Neutrophil (primary cell): ENCODE results near the gene HRCT1.
A peak's percentile ranks its signal among the peaks of the same experiment; 100 is the strongest.
"Not testable (repeated sequence)": the region's sequence is repeated elsewhere in the genome, so short reads cannot be mapped to it uniquely, and the experiment has no call there.

Source experiments
- H3K27ac ChIP-seq: fragments of 200-600 bp; sonication (generic); 2 replicates; pipeline ENCODE4 v1.5.1; 2016; ENCODE audit warnings: mild to moderate bottlenecking, moderate library complexity
- H3K27me3 ChIP-seq: fragments of 200-600 bp; sonication (generic); 2 replicates; pipeline ENCODE4 v1.6.0; 2016; ENCODE audit warnings: mild to moderate bottlenecking
- H3K36me3 ChIP-seq: fragments of 200-600 bp; sonication (generic); 2 replicates; pipeline ENCODE4 v1.5.1; 2017
- H3K4me1 ChIP-seq, 2 experiments: fragments of 200-600 bp in 1 of 2; sonication (generic) in 1 of 2; 1 replicate in 1 of 2; 2 replicates in 1 of 2; pipeline versions ENCODE4 v1.5.1 to v1.6.1; 2013 to 2016; ENCODE audit warnings: low read depth in 1 of 2, low read length in 1 of 2, mild to moderate bottlenecking in 1 of 2, moderate library complexity in 1 of 2; ENCODE audit not compliant: control insufficient read depth in 1 of 2, insufficient read depth in 1 of 2
- H3K4me3 ChIP-seq, 2 experiments: fragments of 200-600 bp in 1 of 2; sonication (generic) in 1 of 2; 1 replicate in 1 of 2; 2 replicates in 1 of 2; pipeline ENCODE4 v1.5.1; 2013 to 2016; ENCODE audit warnings: low read depth in 1 of 2, low read length in 1 of 2, mild to moderate bottlenecking in 1 of 2, moderate library complexity in 1 of 2
- H3K9me3 ChIP-seq: fragments of 200-600 bp; sonication (generic); 2 replicates; pipeline ENCODE4 v1.5.1; 2016
- CTCF ChIP-seq: fragments of 200-600 bp; sonication (generic); IDR thresholded peaks from 2 replicates; pipeline ENCODE4 v1.5.1; 2016; ENCODE audit warnings: antibody characterized with exemption

Gene HRCT1

DNA sequence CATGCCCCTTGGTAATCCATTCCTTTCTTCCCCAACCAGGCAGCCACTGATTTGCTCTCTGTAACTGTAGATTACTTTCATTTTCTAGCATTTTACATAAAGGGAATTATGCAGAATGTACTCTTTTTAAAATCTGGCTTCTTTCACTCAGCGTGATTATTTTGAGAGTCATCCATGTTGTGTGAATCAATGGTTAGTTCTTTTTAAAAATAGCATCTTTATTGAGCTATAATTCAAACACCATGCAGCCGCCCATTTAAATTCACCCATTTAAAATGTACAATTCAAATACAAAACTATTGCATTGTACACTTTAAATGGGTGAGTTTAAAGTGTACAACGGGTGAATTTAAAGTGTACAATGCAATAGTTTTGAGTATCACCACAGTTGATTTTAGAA is 33.5 kb upstream of the HRCT1 start:
- TF ChIP-seq CTCF = no peak
- Histone ChIP-seq H3K27me3 (peaks cover 92% of the 10 kb centered on the region), H3K36me3 (no peaks in the 10 kb centered on the region), H3K4me1 (no peaks in the 10 kb centered on the region), H3K27ac (no peak overlapping the region), H3K4me3 (no peak overlapping the region), H3K9me3 (no peaks in the 10 kb centered on the region)

DNA sequence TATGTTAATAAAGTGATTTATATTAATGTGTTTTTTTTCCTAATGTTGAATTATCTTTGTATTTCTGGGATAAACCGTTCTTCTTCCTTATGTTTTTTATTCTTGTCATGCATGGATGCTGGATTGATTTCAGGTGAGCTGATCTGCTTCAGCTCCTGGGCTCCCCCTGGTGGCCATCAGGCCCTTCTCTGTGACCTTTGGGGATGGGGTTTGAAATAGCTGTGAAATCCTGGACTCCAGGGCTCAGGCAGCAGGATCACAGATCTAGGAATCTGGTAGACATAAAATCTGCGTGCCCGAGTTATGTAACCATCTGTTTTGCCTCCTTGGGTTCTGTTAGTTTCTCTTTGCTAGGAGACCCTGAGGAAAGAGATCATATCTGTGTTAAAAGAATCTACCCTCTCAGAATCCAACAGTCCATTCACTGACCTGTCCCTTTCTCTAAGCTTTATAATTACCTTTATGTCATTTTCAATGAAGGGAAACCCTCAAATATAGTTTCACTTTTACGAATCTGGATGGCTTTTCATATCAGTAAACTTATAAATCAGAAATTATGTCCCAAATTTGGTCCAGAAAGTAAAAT is 23.6 kb upstream of the HRCT1 start:
- no peak overlapping the region for H3K27ac ChIP-seq
- TF ChIP-seq CTCF = peak; percentile 81
- H3K4me3 ChIP-seq = no peak overlapping the region
- no peaks in the 10 kb centered on the region for H3K4me1 ChIP-seq
- H3K36me3 ChIP-seq = no peaks in the 10 kb centered on the region
- H3K27me3 ChIP-seq = peaks cover 79% of the 10 kb centered on the region
- H3K9me3 ChIP-seq = no peaks in the 10 kb centered on the region

DNA sequence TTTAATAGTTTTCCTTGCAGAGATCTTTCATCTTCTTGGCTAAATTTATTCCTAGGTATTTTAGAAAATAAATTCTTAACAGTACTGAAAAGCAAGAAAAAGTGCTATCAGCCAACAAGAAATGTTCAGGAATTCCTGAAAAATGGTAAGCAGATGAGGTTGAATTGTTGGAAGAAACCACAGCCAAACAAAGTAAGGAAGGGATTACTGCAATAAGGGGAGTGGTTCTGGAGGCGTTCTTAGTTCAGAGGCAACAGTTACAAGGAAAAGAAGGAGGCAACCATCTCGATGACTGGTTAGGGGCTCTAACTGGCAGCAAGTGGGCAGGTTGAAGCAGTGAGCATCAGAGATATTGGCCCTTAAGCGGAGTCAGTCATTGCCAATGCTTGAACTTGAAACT is 23.0 kb upstream of the HRCT1 start:
- no peak overlapping the region for H3K27ac ChIP-seq
- no peaks in the 10 kb centered on the region for H3K36me3 ChIP-seq
- no peaks in the 10 kb centered on the region for H3K9me3 ChIP-seq
- peaks cover 72% of the 10 kb centered on the region for H3K27me3 ChIP-seq
- H3K4me3 ChIP-seq = no peak overlapping the region
- no peak for TF ChIP-seq CTCF
- H3K4me1 ChIP-seq = no peaks in the 10 kb centered on the region

DNA sequence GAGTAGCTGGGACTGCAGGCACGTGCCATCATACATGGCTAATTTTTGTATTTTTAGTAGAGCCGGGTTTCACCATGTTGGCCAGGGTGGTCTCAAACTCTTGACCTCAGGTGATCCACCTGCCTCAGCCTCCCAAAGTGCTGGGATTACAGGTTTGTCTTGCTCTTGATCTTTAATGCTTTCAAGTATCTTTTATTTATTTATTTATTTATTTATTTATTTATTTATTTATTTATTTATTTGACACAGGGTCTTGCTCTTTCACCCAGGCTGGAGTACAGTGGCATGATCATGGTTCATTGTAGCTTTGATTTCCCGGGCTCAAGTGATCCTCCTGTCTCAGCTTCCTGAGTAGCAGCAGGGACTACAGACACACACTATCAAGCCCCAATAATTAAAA is 21.1 kb upstream of the HRCT1 start:
- not testable (repeated sequence) for H3K36me3 ChIP-seq, H3K4me3 ChIP-seq, H3K27ac ChIP-seq, H3K9me3 ChIP-seq, H3K4me1 ChIP-seq
- H3K27me3 ChIP-seq = peaks cover 54% of the 10 kb centered on the region

GRCh38 chr9:35891646-35892045 is 14.4 kb upstream of the HRCT1 start:
- Histone ChIP-seq H3K36me3 (no peaks in the 10 kb centered on the region), H3K9me3 (no peaks in the 10 kb centered on the region), H3K4me3 (no peak overlapping the region), H3K27ac (no peak overlapping the region), H3K4me1 (no peaks in the 10 kb centered on the region), H3K27me3 (peaks cover 65% of the 10 kb centered on the region)
- no peak for TF ChIP-seq CTCF

DNA sequence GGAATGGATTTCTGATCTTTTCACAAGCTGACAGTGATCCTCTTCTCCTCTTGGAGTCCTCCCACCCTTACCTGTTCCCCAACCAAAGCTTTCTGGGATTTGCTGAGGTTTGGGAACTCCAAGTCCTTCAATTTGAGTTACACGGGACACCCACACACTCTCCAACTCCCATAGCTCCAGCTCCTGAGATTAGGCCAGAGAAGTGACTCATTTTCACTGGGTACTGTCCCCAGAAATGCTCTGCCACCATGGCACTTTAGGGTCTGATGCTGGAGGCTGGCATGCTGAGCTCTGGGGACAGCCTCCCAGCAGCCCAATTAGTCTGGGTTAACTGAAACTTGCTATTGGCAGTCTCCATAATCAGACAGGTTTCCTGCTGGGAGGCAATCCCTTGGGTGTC is 14.0 kb upstream of the HRCT1 start:
- Histone ChIP-seq H3K4me3 (no peak overlapping the region), H3K4me1 (no peaks in the 10 kb centered on the region), H3K27ac (no peak overlapping the region), H3K9me3 (no peaks in the 10 kb centered on the region), H3K27me3 (peaks cover 61% of the 10 kb centered on the region), H3K36me3 (no peaks in the 10 kb centered on the region)
- TF ChIP-seq CTCF = no peak
